Stimulated activated CD4-positive, alpha-beta T cell treated with anti-CD3 and anti-CD28 coated beads, Interleukin-2, amount 100 ng/mL, for 4 hours (primary cell): ENCODE data around the gene TCTN2.

ENCODE experiments used
- DNase-seq: peaks from one replicate; pipeline ENCODE4 v3.0.0-alpha.2; 2020; ENCODE audit warnings: low read depth

Gene TCTN2

GRCh38 chr12:123741937-123742572 lies 71.1 kb downstream of the TCTN2 start:
- no peak for DNase-seq

GRCh38 chr12:123743002-123743401 lies 72.1 kb downstream of the TCTN2 start:
- no peak for DNase-seq

GRCh38 chr12:123744836-123745235 lies 73.9 kb downstream of the TCTN2 start:
- no peak for DNase-seq

GRCh38 chr12:123747309-123747708 lies 76.4 kb downstream of the TCTN2 start:
- no peak for DNase-seq

- DNase-seq = no peak
Measured at GRCh38 chr12:123748161-123748560, 77.2 kb downstream of the TCTN2 start.

- DNase-seq = no peak
Measured at GRCh38 chr12:123748661-123749060, 77.7 kb downstream of the TCTN2 start.

GRCh38 chr12:123749355-123749754 lies 78.4 kb downstream of the TCTN2 start:
- DNase-seq = no peak

GRCh38 chr12:123750159-123750656 lies 79.3 kb downstream of the TCTN2 start:
- DNase-seq = no peak

GRCh38 chr12:123752046-123752445 lies 81.1 kb downstream of the TCTN2 start:
- DNase-seq = no peak

- no peak for DNase-seq
Measured at GRCh38 chr12:123754041-123754772, 83.3 kb downstream of the TCTN2 start.

GRCh38 chr12:123757561-123757960 lies 86.6 kb downstream of the TCTN2 start:
- no peak for DNase-seq
